Measurements from ENCODE around the gene PCAT7.

PCAT7 gene

GRCh38 chr9:94534901-94535300 lies 20.0 kb upstream of the PCAT7 start:
- TF ChIP-seq TAF1 (IDR thresholded peaks at IDR 0.05; ENCODE audit: low read depth): no peak
- TF ChIP-seq CEBPB (IDR thresholded peaks at IDR 0.05): no peak
- TF ChIP-seq RAD21 (IDR thresholded peaks at IDR 0.05; ENCODE audit: low read depth): no peak
- TF ChIP-seq CREB1 (IDR thresholded peaks at IDR 0.05; ENCODE audit: low read depth): no peak
- no peak for TF ChIP-seq FOXM1 (IDR thresholded peaks at IDR 0.05; ENCODE audit: borderline replicate concordance, low read depth)
- TF ChIP-seq MAX (IDR thresholded peaks at IDR 0.05): no peak
- TF ChIP-seq TCF12 (IDR thresholded peaks at IDR 0.05; ENCODE audit: low read depth): no peak
- no peak for TF ChIP-seq NFIC (IDR thresholded peaks at IDR 0.05)
- TF ChIP-seq EP300 (IDR thresholded peaks at IDR 0.05; ENCODE audit: borderline replicate concordance): no peak
- TF ChIP-seq ZBTB7A (IDR thresholded peaks at IDR 0.05; ENCODE audit: low read depth): no peak
- TF ChIP-seq REST (IDR thresholded peaks at IDR 0.05; ENCODE audit: low read depth): no peak
- TF ChIP-seq EGR1 (IDR thresholded peaks at IDR 0.05): no peak
- TF ChIP-seq YY1 (IDR thresholded peaks at IDR 0.05; ENCODE audit: low read depth): no peak
- TF ChIP-seq TEAD4 (IDR thresholded peaks at IDR 0.05): no peak
- no peak for TF ChIP-seq USF1 (IDR thresholded peaks at IDR 0.05)

- TF ChIP-seq EGR1 (IDR thresholded peaks at IDR 0.05) (no peak), REST (IDR thresholded peaks at IDR 0.05; ENCODE audit: low read depth) (no peak), USF1 (IDR thresholded peaks at IDR 0.05) (no peak), RAD21 (IDR thresholded peaks at IDR 0.05; ENCODE audit: low read depth) (no peak), CEBPB (IDR thresholded peaks at IDR 0.05) (no peak), FOXM1 (IDR thresholded peaks at IDR 0.05; ENCODE audit: borderline replicate concordance, low read depth) (no peak), TCF12 (IDR thresholded peaks at IDR 0.05; ENCODE audit: low read depth) (no peak), YY1 (IDR thresholded peaks at IDR 0.05; ENCODE audit: low read depth) (no peak), MAX (IDR thresholded peaks at IDR 0.05) (no peak), CREB1 (IDR thresholded peaks at IDR 0.05; ENCODE audit: low read depth) (no peak)
These were observed 16.0 kb upstream of the PCAT7 start for GRCh38 chr9:94538908-94539307.

GRCh38 chr9:94545940-94546339 lies 8.9 kb upstream of the PCAT7 start:
- TF ChIP-seq REST (IDR thresholded peaks at IDR 0.05; ENCODE audit: low read depth) (no peak), FOXM1 (IDR thresholded peaks at IDR 0.05; ENCODE audit: borderline replicate concordance, low read depth) (no peak), TAF1 (IDR thresholded peaks at IDR 0.05; ENCODE audit: low read depth) (no peak), EP300 (IDR thresholded peaks at IDR 0.05; ENCODE audit: borderline replicate concordance) (no peak)

GRCh38 chr9:94553029-94553938 lies 1.6 kb upstream of the PCAT7 start:
- TF ChIP-seq FOXM1 (IDR thresholded peaks at IDR 0.05; ENCODE audit: borderline replicate concordance, low read depth): no peak
- TF ChIP-seq MAX (IDR thresholded peaks at IDR 0.05): no peak
- TF ChIP-seq REST (IDR thresholded peaks at IDR 0.05; ENCODE audit: low read depth): no peak
- no peak for TF ChIP-seq TEAD4 (IDR thresholded peaks at IDR 0.05)
- no peak for TF ChIP-seq TAF1 (IDR thresholded peaks at IDR 0.05; ENCODE audit: low read depth)
- TF ChIP-seq RAD21 (IDR thresholded peaks at IDR 0.05; ENCODE audit: low read depth): no peak
- no peak for TF ChIP-seq YY1 (IDR thresholded peaks at IDR 0.05; ENCODE audit: low read depth)
- TF ChIP-seq ZBTB7A (IDR thresholded peaks at IDR 0.05; ENCODE audit: low read depth): no peak
- TF ChIP-seq NFIC (IDR thresholded peaks at IDR 0.05): no peak
